Fibroblast of upper back skin (primary cell): ENCODE data around the gene CYSLTR1.
"Not testable (repeated sequence)": the region's sequence is repeated elsewhere in the genome, so short reads cannot be mapped to it uniquely, and the experiment has no call there.

ENCODE experiments used
- DNase-seq: peaks from one replicate; pipeline ENCODE4 v3.0.0-alpha.2; 2013

Gene CYSLTR1

GRCh38 chrX:78327370-78328086 is at the start of gene CYSLTR1:
Gene CYSLTR1 (minus strand): TSS chrX:78327611. CDS start chrX:78273746, 53,865 bp downstream.
- no peak for DNase-seq

GRCh38 chrX:78377186-78377585 is 49.8 kb upstream of the CYSLTR1 start:
- no peak for DNase-seq

- DNase-seq = no peak
These were observed 48.5 kb upstream of the CYSLTR1 start for GRCh38 chrX:78375894-78376293.

GRCh38 chrX:78366576-78366975 is 39.2 kb upstream of the CYSLTR1 start:
- DNase-seq = no peak

GRCh38 chrX:78357342-78358055 is 30.1 kb upstream of the CYSLTR1 start:
- DNase-seq = no peak

- no peak for DNase-seq
These were observed 6.1 kb upstream of the CYSLTR1 start for GRCh38 chrX:78333521-78333920.

GRCh38 chrX:78331708-78332107 is 4.3 kb upstream of the CYSLTR1 start:
- no peak for DNase-seq

- no peak for DNase-seq
These were observed 3.1 kb upstream of the CYSLTR1 start for GRCh38 chrX:78330540-78330939.

GRCh38 chrX:78330068-78330467 is 2.7 kb upstream of the CYSLTR1 start:
- DNase-seq = no peak

GRCh38 chrX:78329486-78329885 is 2.1 kb upstream of the CYSLTR1 start:
- DNase-seq = no peak

GRCh38 chrX:78326401-78326800 is 1.0 kb downstream of the CYSLTR1 start:
- no peak for DNase-seq

- no peak for DNase-seq
These were observed 4.5 kb downstream of the CYSLTR1 start for GRCh38 chrX:78322863-78323262.

- DNase-seq = no peak
These were observed 5.6 kb downstream of the CYSLTR1 start for GRCh38 chrX:78321809-78322208.

GRCh38 chrX:78316265-78316664 is 11.1 kb downstream of the CYSLTR1 start:
- no peak for DNase-seq

GRCh38 chrX:78315745-78316144 is 11.7 kb downstream of the CYSLTR1 start:
- no peak for DNase-seq

GRCh38 chrX:78314561-78314960 is 12.8 kb downstream of the CYSLTR1 start:
- DNase-seq = no peak

GRCh38 chrX:78313526-78313925 is 13.9 kb downstream of the CYSLTR1 start:
- DNase-seq = no peak

GRCh38 chrX:78307665-78308064 is 19.7 kb downstream of the CYSLTR1 start:
- DNase-seq = no peak

GRCh38 chrX:78303086-78303485 is 24.3 kb downstream of the CYSLTR1 start:
- DNase-seq = no peak

- not testable (repeated sequence) for DNase-seq
These were observed 26.5 kb downstream of the CYSLTR1 start for GRCh38 chrX:78300933-78301332.

GRCh38 chrX:78283511-78283910 is 43.9 kb downstream of the CYSLTR1 start:
- no peak for DNase-seq

- no peak for DNase-seq
These were observed 90.3 kb downstream of the CYSLTR1 start for GRCh38 chrX:78237127-78237526.

- not testable (repeated sequence) for DNase-seq
These were observed 101.4 kb downstream of the CYSLTR1 start for GRCh38 chrX:78226047-78226446.
